Naive thymus-derived CD8-positive, alpha-beta T cell (primary cell): Measurements from ENCODE around the gene SYT13. TPM values are rescaled to one million over a fixed set of nuclear protein-coding genes. Genes with fewer than 3 reads are reported as not detected.

Source experiments
- ATAC-seq, 2 donors: fragments of 150-1000 bp; cut with Tn5 transposase in 1 of 2; sonication (Bioruptor Pico), chemical (Tn5 transposase) in 1 of 2; 1 replicate in 1 of 2; 2 replicates in 1 of 2; pipeline ENCODE4 v1.10.0; 2021; ENCODE audit warnings: mild to moderate bottlenecking in 2 of 2, moderate library complexity in 2 of 2
- POLR2A ChIA-PET: fragments of 350-600 bp; sonication (Branson Sonifier 250); formaldehyde crosslinking; loops from one replicate; lab custom pipeline; 2021; ENCODE audit warnings: antibody characterized with exemption; lab: Charles Lee
- DNase-seq, 10 donors: peaks; one replicate each; pipeline versions ENCODE4 v3.0.0 to v3.0.0-alpha.2; 2020 to 2022
- H3K27ac Mint-ChIP-seq, 10 donors: one replicate each; pipeline ENCODE4 v1.8.0; 2020 to 2022; ENCODE audit warnings: mild to moderate bottlenecking in 10 of 10, mixed read lengths in 10 of 10, moderate library complexity in 4 of 10, inconsistent platforms in 1 of 10
- H3K27me3 Mint-ChIP-seq, 5 donors: one replicate each; pipeline ENCODE4 v1.8.0; 2021 to 2022; ENCODE audit warnings: mixed read lengths in 5 of 5
- H3K36me3 Mint-ChIP-seq, 3 donors: one replicate each; pipeline ENCODE4 v1.8.0; 2020 to 2022; ENCODE audit warnings: mixed read lengths in 3 of 3, mild to moderate bottlenecking in 2 of 3, inconsistent platforms in 1 of 3
- H3K4me1 Mint-ChIP-seq, 4 donors: one replicate each; pipeline ENCODE4 v1.8.0; 2021 to 2022; ENCODE audit warnings: mixed read lengths in 4 of 4
- H3K4me3 Mint-ChIP-seq, 10 donors: one replicate each; pipeline ENCODE4 v1.8.0; 2020 to 2022; ENCODE audit warnings: mild to moderate bottlenecking in 10 of 10, mixed read lengths in 10 of 10, moderate library complexity in 6 of 10, inconsistent platforms in 1 of 10
- H3K9me3 Mint-ChIP-seq, 9 donors: one replicate each; pipeline ENCODE4 v1.8.0; 2020 to 2022; ENCODE audit warnings: mixed read lengths in 9 of 9, mild to moderate bottlenecking in 3 of 9, inconsistent platforms in 1 of 9, moderate library complexity in 1 of 9
- polyA plus RNA-seq, 3 donors: library from polyadenylated mRNA; unstranded; fragments of 300-500 nt; fragmentation: Illumina TruSeq; gene quantifications; one replicate each; pipeline ENCODE4 v1.2.3, GENCODE V29; 2021
- total RNA-seq, 8 experiments: library from RNA in 2 of 8; stranded (reverse) in 2 of 8; gene quantifications; one replicate each; pipeline ENCODE4 v1.2.3 and lab custom pipeline; 2021 to 2026

SYT13 gene
- total and polyA plus RNA-seq, 5 experiments from 2014 or later, result not detected

- H3K9me3 Mint-ChIP-seq, result no peaks in the 10 kb centered on the region
- POLR2A ChIA-PET, result no interaction called here
- H3K27me3 Mint-ChIP-seq, result no peaks in the 10 kb centered on the region
- ATAC-seq, result no peak
- DNase-seq, result no peak
- peaks cover 0 to 6% (median 3%) of the 10 kb centered on the region in 4 donors for H3K4me1 Mint-ChIP-seq
- H3K27ac Mint-ChIP-seq, result peak overlapping the region in 2 of 10 donors; percentile 21 to 40
- no peak overlapping the region for H3K4me3 Mint-ChIP-seq
- H3K36me3 Mint-ChIP-seq, result peaks cover 8 to 47% (median 13%) of the 10 kb centered on the region in 3 donors
These were observed 70.1 kb downstream of the SYT13 start for GRCh38 chr11:45216031-45216430.

DNA sequence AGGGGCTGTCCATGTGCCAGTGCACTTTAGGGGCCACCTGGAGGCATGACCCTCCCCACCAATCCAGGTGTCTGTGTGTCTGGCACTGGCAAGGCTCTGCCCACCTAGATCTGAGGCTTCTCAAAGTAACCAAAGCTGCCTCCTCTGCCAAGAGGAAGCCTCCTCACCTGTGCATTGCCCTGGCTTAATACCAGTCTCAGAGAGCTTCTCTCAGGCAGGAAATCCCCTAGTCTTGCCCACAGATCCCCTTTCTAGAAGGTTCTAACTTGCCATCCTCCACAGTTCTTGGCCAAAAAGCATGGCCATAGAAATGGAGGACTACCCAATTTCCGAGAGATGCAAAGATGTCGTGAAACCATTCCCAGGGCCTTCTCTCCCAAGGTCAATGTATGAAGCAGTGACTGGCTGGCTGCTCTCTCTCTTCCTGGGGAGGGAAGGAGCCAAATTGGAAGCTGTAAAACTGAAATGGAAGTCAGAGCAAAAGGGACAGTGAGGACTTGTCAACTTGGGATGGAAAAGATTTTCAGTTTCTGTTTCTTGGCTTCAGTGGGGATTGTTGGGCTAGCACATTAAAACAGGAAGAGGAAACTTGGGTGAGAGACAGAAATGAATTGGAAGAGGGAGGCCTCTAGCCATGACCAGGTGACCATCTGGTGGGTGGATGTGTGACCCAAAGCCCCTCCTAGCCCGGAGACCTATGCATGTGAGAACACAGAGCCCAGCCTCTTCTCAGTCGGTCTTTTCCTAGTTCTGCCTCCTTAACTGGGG is 70.9 kb downstream of the SYT13 start:
- Mint-ChIP-seq H3K27ac (peak overlapping the region in 3 of 10 donors; percentile 40 to 70 (median 54)), H3K4me1 (peaks cover 0 to 9% (median 3%) of the 10 kb centered on the region in 4 donors), H3K9me3 (no peaks in the 10 kb centered on the region), H3K27me3 (no peaks in the 10 kb centered on the region), H3K36me3 (peaks cover 4 to 42% (median 13%) of the 10 kb centered on the region in 3 donors), H3K4me3 (no peak overlapping the region)
- DNase-seq (no peak), ATAC-seq (no peak)
- POLR2A ChIA-PET, result no interaction called here

GRCh38 chr11:45213717-45214116 is 72.4 kb downstream of the SYT13 start:
- Mint-ChIP-seq H3K4me1 (peaks cover 3 to 20% (median 10%) of the 10 kb centered on the region in 4 donors), H3K9me3 (no peaks in the 10 kb centered on the region), H3K36me3 (peaks cover 4 to 37% (median 14%) of the 10 kb centered on the region in 3 donors), H3K27ac (peak overlapping the region in 1 of 10 donors; percentile 66), H3K4me3 (no peak overlapping the region), H3K27me3 (no peaks in the 10 kb centered on the region)
- POLR2A ChIA-PET, result no interaction called here
- ATAC-seq, result no peak
- DNase-seq, result no peak

DNA sequence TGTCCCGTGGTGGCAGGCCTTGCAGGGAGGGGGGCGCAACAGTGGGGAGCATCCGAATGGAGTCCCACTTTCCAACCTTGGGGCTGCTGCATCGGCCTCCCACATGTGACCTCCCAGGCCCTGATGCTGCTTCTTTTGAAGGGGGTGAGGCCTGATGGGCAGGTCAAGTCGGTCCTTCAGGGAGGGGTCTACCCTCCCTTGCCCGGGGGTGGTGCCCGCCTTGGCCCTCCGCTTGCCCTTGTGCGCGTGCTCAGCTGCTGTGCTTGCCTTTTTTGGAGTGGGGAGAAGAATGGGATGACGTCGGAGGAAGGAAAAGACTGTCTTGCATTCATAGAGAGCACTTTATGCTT is 72.8 kb downstream of the SYT13 start:
- Mint-ChIP-seq H3K9me3 (no peaks in the 10 kb centered on the region), H3K4me3 (peak overlapping the region in 1 of 10 donors; percentile 33), H3K27me3 (no peaks in the 10 kb centered on the region), H3K4me1 (peaks cover 3 to 20% (median 10%) of the 10 kb centered on the region in 4 donors), H3K27ac (peak overlapping the region in 1 of 10 donors; percentile 66), H3K36me3 (peaks cover 4 to 40% (median 14%) of the 10 kb centered on the region in 3 donors)
- no peak for ATAC-seq
- POLR2A ChIA-PET, result no interaction called here
- no peak for DNase-seq

GRCh38 chr11:45212566-45213315 is 73.4 kb downstream of the SYT13 start:
- Mint-ChIP-seq H3K4me3 (peak overlapping the region in 1 of 10 donors; percentile 33), H3K4me1 (peaks cover 5 to 20% (median 10%) of the 10 kb centered on the region in 4 donors)

GRCh38 chr11:45211732-45212131 is 74.4 kb downstream of the SYT13 start:
- Mint-ChIP-seq H3K27ac (peak overlapping the region in 1 of 10 donors; percentile 29), H3K27me3 (no peaks in the 10 kb centered on the region), H3K4me3 (no peak overlapping the region), H3K36me3 (peaks cover 4 to 43% (median 14%) of the 10 kb centered on the region in 3 donors), H3K9me3 (no peaks in the 10 kb centered on the region), H3K4me1 (peaks cover 5 to 20% (median 11%) of the 10 kb centered on the region in 4 donors)
- no peak for ATAC-seq
- no peak for DNase-seq
- POLR2A ChIA-PET, result no interaction called here

More at GRCh38 chr11:45212566-45213315, 73.4 kb downstream of the SYT13 start:
- Mint-ChIP-seq H3K27ac (no peak overlapping the region), H3K27me3 (no peaks in the 10 kb centered on the region), H3K36me3 (peaks cover 4 to 40% (median 14%) of the 10 kb centered on the region in 3 donors), H3K9me3 (no peaks in the 10 kb centered on the region)
- no peak for ATAC-seq
- POLR2A ChIA-PET, result no interaction called here
- DNase-seq, result no peak

DNA sequence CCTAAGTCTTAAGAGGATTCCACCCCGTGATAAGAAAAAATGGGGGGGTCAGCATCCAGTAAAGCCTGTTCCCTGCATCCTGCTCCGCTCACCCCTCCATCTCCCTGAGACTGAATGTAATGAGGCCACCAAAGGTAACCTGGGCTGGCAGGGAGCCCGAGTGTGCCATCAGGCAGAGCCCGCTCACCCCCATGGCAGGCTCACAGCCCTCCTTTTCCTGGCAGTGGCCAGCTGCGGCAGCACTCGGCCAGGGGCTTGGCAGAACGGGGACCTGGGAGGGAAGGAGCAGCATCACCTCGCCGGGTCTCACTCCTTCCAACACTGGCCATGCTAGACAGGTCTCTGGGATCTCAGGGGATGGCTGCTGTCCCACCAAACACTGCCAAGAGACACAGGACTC is 75.3 kb downstream of the SYT13 start:
- peaks cover 4 to 45% (median 16%) of the 10 kb centered on the region in 3 donors for H3K36me3 Mint-ChIP-seq
- no peaks in the 10 kb centered on the region for H3K9me3 Mint-ChIP-seq
- POLR2A ChIA-PET, result no interaction called here
- no peak overlapping the region for H3K4me3 Mint-ChIP-seq
- peaks cover 5 to 20% (median 11%) of the 10 kb centered on the region in 4 donors for H3K4me1 Mint-ChIP-seq
- ATAC-seq, result no peak
- no peak for DNase-seq
- H3K27ac Mint-ChIP-seq, result no peak overlapping the region
- no peaks in the 10 kb centered on the region for H3K27me3 Mint-ChIP-seq

GRCh38 chr11:45209891-45210699 is 76.0 kb downstream of the SYT13 start:
- peak overlapping the region in 1 of 10 donors; percentile 14 for H3K4me3 Mint-ChIP-seq
- peaks cover 4 to 50% (median 16%) of the 10 kb centered on the region in 3 donors for H3K36me3 Mint-ChIP-seq
- DNase-seq (no peak), ATAC-seq (no peak)
- POLR2A ChIA-PET, result no interaction called here
- H3K27me3 Mint-ChIP-seq, result no peaks in the 10 kb centered on the region
- no peaks in the 10 kb centered on the region for H3K9me3 Mint-ChIP-seq
- H3K4me1 Mint-ChIP-seq, result peaks cover 5 to 17% (median 12%) of the 10 kb centered on the region in 4 donors
- H3K27ac Mint-ChIP-seq, result peak overlapping the region in 2 of 10 donors; percentile 53 to 81

GRCh38 chr11:45209000-45209879 is 76.9 kb downstream of the SYT13 start:
- peaks cover 4 to 52% (median 16%) of the 10 kb centered on the region in 3 donors for H3K36me3 Mint-ChIP-seq

DNA sequence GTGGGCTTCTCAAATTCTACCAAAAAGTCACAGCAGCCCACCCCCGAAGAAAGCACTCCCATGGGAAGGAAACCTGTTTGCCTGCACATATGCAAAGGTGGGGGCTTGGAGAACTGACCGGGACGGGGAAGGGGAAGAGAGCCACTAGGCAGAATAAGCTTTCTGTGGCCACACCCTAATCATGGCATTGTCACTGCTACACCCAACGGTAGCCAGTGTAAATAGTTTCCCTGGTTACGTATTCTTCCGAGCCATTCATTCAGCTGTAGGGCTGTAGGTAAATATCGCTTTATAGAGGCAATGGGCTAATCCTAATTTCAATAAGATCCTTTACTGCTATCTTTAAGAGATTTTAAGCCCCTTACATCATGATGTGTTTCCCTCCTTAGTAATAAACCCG is 78.0 kb downstream of the SYT13 start:
- H3K27ac Mint-ChIP-seq, result no peak overlapping the region
- ATAC-seq (no peak), DNase-seq (no peak)
- no peak overlapping the region for H3K4me3 Mint-ChIP-seq
- H3K4me1 Mint-ChIP-seq, result peaks cover 5 to 15% (median 10%) of the 10 kb centered on the region in 4 donors
- POLR2A ChIA-PET, result no interaction called here
- peaks cover 4 to 54% (median 22%) of the 10 kb centered on the region in 3 donors for H3K36me3 Mint-ChIP-seq
- H3K27me3 Mint-ChIP-seq, result no peaks in the 10 kb centered on the region
- no peaks in the 10 kb centered on the region for H3K9me3 Mint-ChIP-seq

More at GRCh38 chr11:45209000-45209879, 76.9 kb downstream of the SYT13 start:
- POLR2A ChIA-PET, result no interaction called here
- no peaks in the 10 kb centered on the region for H3K9me3 Mint-ChIP-seq
- H3K4me3 Mint-ChIP-seq, result no peak overlapping the region
- peaks cover 5 to 17% (median 11%) of the 10 kb centered on the region in 4 donors for H3K4me1 Mint-ChIP-seq
- H3K27me3 Mint-ChIP-seq, result no peaks in the 10 kb centered on the region
- no peak for ATAC-seq
- H3K27ac Mint-ChIP-seq, result peak overlapping the region in 2 of 10 donors; percentile 53 to 88
- no peak for DNase-seq

DNA sequence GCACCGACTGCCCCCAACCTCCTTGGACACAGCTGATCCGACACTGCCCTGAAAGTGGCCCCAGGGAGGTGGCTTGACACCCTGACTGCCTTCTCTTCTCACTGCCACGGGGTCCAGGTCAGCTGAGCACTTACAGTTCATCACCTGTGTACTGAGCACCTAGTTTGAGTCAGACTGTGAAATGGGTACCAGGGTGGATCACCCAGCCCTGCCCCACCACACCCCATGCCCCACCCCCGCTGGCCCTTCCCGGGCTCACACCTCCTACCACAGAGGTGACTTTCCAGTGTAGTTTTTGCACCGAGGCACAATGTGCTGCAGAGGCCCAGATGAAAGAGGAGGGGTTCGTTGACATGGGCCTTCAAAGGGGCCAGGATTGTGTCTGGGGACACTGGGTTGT is 80.2 kb downstream of the SYT13 start:
- H3K4me3 Mint-ChIP-seq, result no peak overlapping the region
- no peak for ATAC-seq
- H3K4me1 Mint-ChIP-seq, result peaks cover 7 to 22% (median 15%) of the 10 kb centered on the region in 4 donors

More for the DNA sequence above, 80.2 kb downstream of the SYT13 start:
- H3K27ac Mint-ChIP-seq, result peak overlapping the region in 1 of 10 donors; percentile 62
- no peak for DNase-seq
- no peaks in the 10 kb centered on the region for H3K9me3 Mint-ChIP-seq
- H3K27me3 Mint-ChIP-seq, result no peaks in the 10 kb centered on the region
- POLR2A ChIA-PET, result no interaction called here
- H3K36me3 Mint-ChIP-seq, result peaks cover 7 to 50% (median 29%) of the 10 kb centered on the region in 3 donors
